GM23338 (cell line): ENCODE measurements around the gene SAMD13. TPM values are rescaled to one million over a fixed set of nuclear protein-coding genes. Genes with fewer than 3 reads are reported as not detected.

Experiments used
- ATAC-seq: fragments of 200-7000 bp; cut with Tn5 transposase; 3 replicates; pipeline ENCODE4 v1.9.1; 2020
- DNase-seq: peaks from one replicate; pipeline ENCODE4 v3.0.0-alpha.2; 2015; ENCODE audit warnings: low spot score
- H2AFZ ChIP-seq: fragments of 200-600 bp; sonication (generic); 2 replicates; pipeline ENCODE4 v1.8.0; 2016; ENCODE audit warnings: antibody characterized with exemption, mild to moderate bottlenecking, moderate library complexity
- H3F3A ChIP-seq: fragments of 200-600 bp; sonication (generic); replicated peaks from 2 replicates; pipeline ENCODE4 v1.8.0; 2017; ENCODE audit warnings: antibody characterized with exemption, mixed run types, low read depth
- H3K27ac ChIP-seq: fragments of 200-600 bp; sonication (generic); 2 replicates; pipeline ENCODE4 v1.6.1; 2016; ENCODE audit warnings: low read depth
- H3K27me3 ChIP-seq: fragments of 200-600 bp; sonication (generic); 2 replicates; pipeline ENCODE4 v1.8.0; 2016; ENCODE audit warnings: mild to moderate bottlenecking, mixed run types, moderate library complexity; ENCODE audit not compliant: insufficient read depth
- H3K36me3 ChIP-seq: fragments of 200-600 bp; sonication (generic); 2 replicates; pipeline ENCODE4 v1.8.0; 2016; ENCODE audit warnings: mild to moderate bottlenecking; ENCODE audit not compliant: insufficient read depth
- H3K4me1 ChIP-seq: fragments of 200-600 bp; sonication (generic); 2 replicates; pipeline ENCODE4 v1.8.0; 2016; ENCODE audit warnings: mild to moderate bottlenecking, moderate library complexity; ENCODE audit not compliant: insufficient read depth
- H3K4me2 ChIP-seq: fragments of 200-600 bp; sonication (generic); 2 replicates; pipeline ENCODE4 v1.7.1; 2017; ENCODE audit warnings: mixed run types
- H3K4me3 ChIP-seq: fragments of 200-600 bp; sonication (generic); 2 replicates; pipeline ENCODE4 v1.6.1; 2016; ENCODE audit warnings: mixed run types
- H3K79me2 ChIP-seq: fragments of 200-600 bp; sonication (generic); replicated peaks from 2 replicates; pipeline ENCODE4 v1.8.0; 2017; ENCODE audit warnings: mild to moderate bottlenecking; ENCODE audit not compliant: insufficient read depth
- H3K9me2 ChIP-seq: fragments of 200-600 bp; sonication (generic); 2 replicates; pipeline ENCODE4 v1.8.0; 2017; ENCODE audit not compliant: insufficient read depth
- H4K20me1 ChIP-seq: fragments of 200-600 bp; sonication (generic); replicated peaks from 2 replicates; pipeline ENCODE4 v1.8.0; 2017; ENCODE audit warnings: mild to moderate bottlenecking; ENCODE audit not compliant: insufficient read depth
- H3K27ac Mint-ChIP-seq: 2 replicates; pipeline ENCODE4 v1.8.0; 2020; ENCODE audit warnings: inconsistent platforms, mild to moderate bottlenecking, moderate library complexity, mixed read lengths
- H3K27me3 Mint-ChIP-seq: 3 replicates; pipeline ENCODE4 v1.8.0; 2022; ENCODE audit warnings: low read depth, mild to moderate bottlenecking, moderate library complexity, mixed read lengths, inconsistent platforms; ENCODE audit not compliant: insufficient read depth, poor library complexity
- H3K36me3 Mint-ChIP-seq: 3 replicates; pipeline ENCODE4 v1.8.0; 2021; ENCODE audit warnings: low read depth, mild to moderate bottlenecking, inconsistent platforms, moderate library complexity, mixed read lengths
- H3K4me1 Mint-ChIP-seq: 3 replicates; pipeline ENCODE4 v1.8.0; 2020; ENCODE audit warnings: mild to moderate bottlenecking, inconsistent platforms, mixed read lengths
- H3K4me3 Mint-ChIP-seq: 3 replicates; pipeline ENCODE4 v1.8.0; 2021; ENCODE audit warnings: moderate library complexity, mild to moderate bottlenecking, inconsistent platforms, mixed read lengths
- H3K9me3 Mint-ChIP-seq: 3 replicates; pipeline ENCODE4 v1.8.0; 2020; ENCODE audit warnings: moderate library complexity, mild to moderate bottlenecking, inconsistent platforms, mixed read lengths
- CREB1 ChIP-seq: fragments of 250-450 bp; sonication (Bioruptor Pico); IDR thresholded peaks from 2 replicates; pipeline ENCODE4 v1.5.0; 2020; ENCODE audit warnings: low read depth, mild to moderate bottlenecking, moderate library complexity
- CTCF ChIP-seq, 2 experiments: fragments of 200-600 bp in 1 of 2; sonication (generic) in 1 of 2; conservative IDR thresholded peaks; 2 replicates each; pipeline versions ENCODE4 v1.5.1 to v1.6.1; 2016 to 2017; ENCODE audit warnings: antibody characterized with exemption in 2 of 2, low read depth in 2 of 2, mild to moderate bottlenecking in 2 of 2, moderate library complexity in 1 of 2
- ETS1 ChIP-seq: IDR thresholded peaks from 2 replicates; pipeline ENCODE4 v1.6.1; 2016; ENCODE audit warnings: antibody characterized with exemption
- EZH2 ChIP-seq: fragments of 200-600 bp; sonication (generic); IDR thresholded peaks from one replicate; pipeline ENCODE4 v1.8.0; 2017; ENCODE audit warnings: antibody characterized with exemption, mild to moderate bottlenecking, low read depth; ENCODE audit not compliant: unreplicated experiment
- EZH2phosphoT487 ChIP-seq: fragments of 200-600 bp; sonication (generic); IDR thresholded peaks from one replicate; pipeline ENCODE4 v1.8.1; 2018; ENCODE audit warnings: antibody characterized with exemption; ENCODE audit not compliant: unreplicated experiment
- JUNB ChIP-seq: IDR thresholded peaks from one replicate; pipeline ENCODE4 v1.6.1; 2016; ENCODE audit warnings: antibody characterized with exemption; ENCODE audit not compliant: unreplicated experiment
- NANOG ChIP-seq: IDR thresholded peaks from 2 replicates; pipeline ENCODE4 v1.6.1; 2016; ENCODE audit warnings: antibody characterized with exemption, borderline replicate concordance
- POLR2AphosphoS5 ChIP-seq: IDR thresholded peaks from 2 replicates; pipeline ENCODE4 v1.6.1; 2016; ENCODE audit warnings: antibody characterized with exemption, low read depth
- REST ChIP-seq: IDR thresholded peaks from one replicate; pipeline ENCODE4 v1.6.1; 2018; ENCODE audit warnings: antibody characterized with exemption; ENCODE audit not compliant: unreplicated experiment
- STAT1 ChIP-seq: IDR thresholded peaks from one replicate; pipeline ENCODE4 v1.6.1; 2016; ENCODE audit warnings: antibody characterized with exemption; ENCODE audit not compliant: unreplicated experiment
- ZNF114 ChIP-seq: fragments of 250-450 bp; sonication (Bioruptor Pico); IDR thresholded peaks from 2 replicates; pipeline ENCODE4 v1.5.0; 2020; ENCODE audit warnings: mild to moderate bottlenecking, moderate library complexity
- ZNF331 ChIP-seq: fragments of 250-450 bp; sonication (Bioruptor Pico); IDR thresholded peaks from 2 replicates; pipeline ENCODE4 v1.5.0; 2020; ENCODE audit warnings: low read depth, mild to moderate bottlenecking, moderate library complexity
- ZNF462 ChIP-seq: fragments of 250-450 bp; sonication (Bioruptor Pico); IDR thresholded peaks from 2 replicates; pipeline ENCODE4 v1.5.0; 2020; ENCODE audit warnings: mild to moderate bottlenecking, moderate library complexity
- polyA plus RNA-seq: library from polyadenylated mRNA; unstranded; fragments of >200 nt; fragmentation: Nextera tagmentation; extraction: Ambion mirVana; gene quantifications from 2 replicates; pipeline ENCODE4 v1.2.1, GENCODE V29; 2016
- total RNA-seq: library from RNA; depleted of rRNA; stranded (reverse); fragments of >200 nt; shearing (Covaris generic); gene quantifications from 2 replicates; pipeline ENCODE4 v1.2.3, GENCODE V29; 2014

Gene SAMD13
- total and polyA plus RNA-seq, 2 experiments from 2014 or later: 2.5 to 3.6 TPM

- H3K4me3 Mint-ChIP-seq: no peak overlapping the region
- TF ChIP-seq POLR2AphosphoS5: no peak
- TF ChIP-seq ETS1: no peak
- TF ChIP-seq EZH2: no peak
- no peak for TF ChIP-seq NANOG
- TF ChIP-seq ZNF462 (CRISPR knock-in tag): no peak
- no peak for TF ChIP-seq JUNB
- TF ChIP-seq ZNF331 (CRISPR knock-in tag): no peak
- no peak for TF ChIP-seq EZH2phosphoT487
- TF ChIP-seq REST: no peak
- TF ChIP-seq STAT1: no peak
- no peak for TF ChIP-seq ZNF114 (CRISPR knock-in tag)
- TF ChIP-seq CTCF (conservative IDR thresholded peaks at IDR 0.05; ENCODE audit: low read depth in 2 of 2): no peak
- no peak for TF ChIP-seq CREB1 (CRISPR knock-in tag)
- peaks cover 1% of the 10 kb centered on the region for H3K27me3 Mint-ChIP-seq
- peaks cover 16% of the 10 kb centered on the region; the same call in 2 of the 3 replicates for H3K36me3 Mint-ChIP-seq
- 0 out of 2 replicates have a peak, but pooled peaks cover 13% of the 10 kb centered on the region for H3K9me2 ChIP-seq
- H2AFZ ChIP-seq: no peak overlapping the region
- no peaks in the 10 kb centered on the region for H3K36me3 ChIP-seq
- H3K79me2 ChIP-seq: no peaks in the 10 kb centered on the region
- ATAC-seq (no peak), DNase-seq (no peak)
- H4K20me1 ChIP-seq: no peaks in the 10 kb centered on the region
- peaks cover 6% of the 10 kb centered on the region; the same call in 2 of the 3 replicates for H3K4me1 Mint-ChIP-seq
- H3K4me3 ChIP-seq: no peak overlapping the region
- peaks cover 1% of the 10 kb centered on the region; the same call in 2 of the 3 replicates for H3K9me3 Mint-ChIP-seq
- H3F3A ChIP-seq: no peaks in the 10 kb centered on the region
- H3K27ac ChIP-seq: no peak overlapping the region
- H3K4me2 ChIP-seq: no peak overlapping the region
- H3K27me3 ChIP-seq: no peaks in the 10 kb centered on the region
- peaks cover 6% of the 10 kb centered on the region; the same call in 1 of the 2 replicates for H3K4me1 ChIP-seq
- H3K27ac Mint-ChIP-seq: no peak overlapping the region
Observed at GRCh38 chr1:84330125-84330984, 28.8 kb downstream of the SAMD13 start.
